Fibroblast of the aortic adventitia (primary cell): ENCODE results near the gene GAGE12F. TPM values are rescaled to one million over a fixed set of nuclear protein-coding genes. Genes with fewer than 3 reads are reported as not detected.

Experiments used
- small RNA-seq: library from RNA; depleted of rRNA; stranded (forward); fragments of <200 nt; gene quantifications from one replicate; pipeline ENCODE3, GENCODE V24; 2012
- total RNA-seq: library from RNA; depleted of rRNA; stranded (reverse); fragments of >200 nt; gene quantifications from 2 replicates; pipeline ENCODE4 v1.2.3, GENCODE V29; 2012; ENCODE audit warnings: low replicate concordance

Gene GAGE12F
- total RNA-seq, 1 donor = not detected

Small RNA genes within 50 kb of the gene (small RNA-seq; reads per million reads assigned to genes)
- gene GAGE12B = not detected

Other genes with a start within 250 kb of the GAGE12F start
- not detected in 2 replicates for gene GAGE12J, start 238.8 kb upstream of the GAGE12F start, total RNA-seq
- gene GAGE13, start 229.3 kb upstream of the GAGE12F start, total RNA-seq = not detected in 2 replicates
- not detected in 2 replicates for gene GAGE12C, start 28.7 kb upstream of the GAGE12F start, total RNA-seq
- not detected in 2 replicates for gene GAGE12D, start 19.1 kb upstream of the GAGE12F start, total RNA-seq
- not detected in 2 replicates for gene GAGE12E, start 9.6 kb upstream of the GAGE12F start, total RNA-seq
- not detected in 2 replicates for gene GAGE12G, start 9.6 kb downstream of the GAGE12F start, total RNA-seq
- gene GAGE12H, start 19.1 kb downstream of the GAGE12F start, total RNA-seq = not detected in 2 replicates
- gene GAGE2A, start 28.7 kb downstream of the GAGE12F start, total RNA-seq = not detected in 2 replicates
- gene GAGE1, start 38.2 kb downstream of the GAGE12F start, total RNA-seq = not detected in 2 replicates
- not detected in 2 replicates for gene PAGE1, start 135.1 kb downstream of the GAGE12F start, total RNA-seq